Measurements from ENCODE around the gene RPRML.

DNA sequence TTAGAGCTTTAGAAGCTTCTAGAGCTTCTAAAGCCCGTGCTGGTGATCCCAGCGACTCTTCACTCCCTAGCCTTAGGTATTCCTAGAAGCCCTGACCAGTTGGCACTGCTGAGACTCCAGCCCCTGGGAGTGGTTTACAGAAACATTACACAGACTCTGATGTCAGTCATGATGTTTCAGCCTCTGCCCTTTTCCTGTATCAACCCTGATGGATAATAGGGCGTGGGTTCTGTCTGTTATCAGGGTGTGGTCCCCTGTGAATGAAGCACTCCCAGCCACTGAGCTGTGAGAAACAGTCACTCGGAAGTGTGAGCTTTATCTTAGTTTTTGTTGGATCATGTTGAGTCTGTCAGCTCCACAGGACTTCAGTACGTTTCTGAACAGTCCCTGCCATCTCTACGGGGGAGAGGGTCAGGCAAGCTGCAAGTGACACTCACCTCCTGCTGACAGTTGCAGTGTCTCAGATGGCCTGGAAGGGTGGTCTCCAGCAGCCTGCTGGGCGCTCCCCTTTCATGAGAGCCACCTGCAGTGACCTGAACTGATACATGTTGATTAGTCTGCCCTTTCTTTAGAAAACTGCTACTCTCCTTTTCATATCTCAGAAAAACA, 43.3 kb downstream of the RPRML start:
- TF ChIP-seq, protein P1, sequence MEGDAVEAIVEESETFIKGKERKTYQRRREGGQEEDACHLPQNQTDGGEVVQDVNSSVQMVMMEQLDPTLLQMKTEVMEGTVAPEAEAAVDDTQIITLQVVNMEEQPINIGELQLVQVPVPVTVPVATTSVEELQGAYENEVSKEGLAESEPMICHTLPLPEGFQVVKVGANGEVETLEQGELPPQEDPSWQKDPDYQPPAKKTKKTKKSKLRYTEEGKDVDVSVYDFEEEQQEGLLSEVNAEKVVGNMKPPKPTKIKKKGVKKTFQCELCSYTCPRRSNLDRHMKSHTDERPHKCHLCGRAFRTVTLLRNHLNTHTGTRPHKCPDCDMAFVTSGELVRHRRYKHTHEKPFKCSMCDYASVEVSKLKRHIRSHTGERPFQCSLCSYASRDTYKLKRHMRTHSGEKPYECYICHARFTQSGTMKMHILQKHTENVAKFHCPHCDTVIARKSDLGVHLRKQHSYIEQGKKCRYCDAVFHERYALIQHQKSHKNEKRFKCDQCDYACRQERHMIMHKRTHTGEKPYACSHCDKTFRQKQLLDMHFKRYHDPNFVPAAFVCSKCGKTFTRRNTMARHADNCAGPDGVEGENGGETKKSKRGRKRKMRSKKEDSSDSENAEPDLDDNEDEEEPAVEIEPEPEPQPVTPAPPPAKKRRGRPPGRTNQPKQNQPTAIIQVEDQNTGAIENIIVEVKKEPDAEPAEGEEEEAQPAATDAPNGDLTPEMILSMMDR (IDR thresholded peaks at IDR 0.05): no peak
- TF ChIP-seq ZNF317 (CRISPR knock-in tag; IDR thresholded peaks at IDR 0.05; ENCODE audit: borderline replicate concordance, low read depth) (no peak), MYBL2 (CRISPR knock-in tag; IDR thresholded peaks at IDR 0.05) (no peak), TEAD4 (CRISPR knock-in tag; IDR thresholded peaks at IDR 0.05) (no peak), NFE2L1 (CRISPR knock-in tag; IDR thresholded peaks at IDR 0.05) (no peak), RELA (CRISPR knock-in tag; IDR thresholded peaks at IDR 0.05; ENCODE audit: borderline replicate concordance) (no peak), CREB1 (CRISPR knock-in tag; IDR thresholded peaks at IDR 0.05) (no peak), ZNF121 (CRISPR knock-in tag; IDR thresholded peaks at IDR 0.05) (no peak), NR2C2 (CRISPR knock-in tag; IDR thresholded peaks at IDR 0.05) (no peak), RORB (CRISPR knock-in tag; IDR thresholded peaks at IDR 0.05) (no peak), TCF7 (CRISPR knock-in tag; IDR thresholded peaks at IDR 0.05; ENCODE audit: low read depth) (no peak)
- TF ChIP-seq, protein P2, sequence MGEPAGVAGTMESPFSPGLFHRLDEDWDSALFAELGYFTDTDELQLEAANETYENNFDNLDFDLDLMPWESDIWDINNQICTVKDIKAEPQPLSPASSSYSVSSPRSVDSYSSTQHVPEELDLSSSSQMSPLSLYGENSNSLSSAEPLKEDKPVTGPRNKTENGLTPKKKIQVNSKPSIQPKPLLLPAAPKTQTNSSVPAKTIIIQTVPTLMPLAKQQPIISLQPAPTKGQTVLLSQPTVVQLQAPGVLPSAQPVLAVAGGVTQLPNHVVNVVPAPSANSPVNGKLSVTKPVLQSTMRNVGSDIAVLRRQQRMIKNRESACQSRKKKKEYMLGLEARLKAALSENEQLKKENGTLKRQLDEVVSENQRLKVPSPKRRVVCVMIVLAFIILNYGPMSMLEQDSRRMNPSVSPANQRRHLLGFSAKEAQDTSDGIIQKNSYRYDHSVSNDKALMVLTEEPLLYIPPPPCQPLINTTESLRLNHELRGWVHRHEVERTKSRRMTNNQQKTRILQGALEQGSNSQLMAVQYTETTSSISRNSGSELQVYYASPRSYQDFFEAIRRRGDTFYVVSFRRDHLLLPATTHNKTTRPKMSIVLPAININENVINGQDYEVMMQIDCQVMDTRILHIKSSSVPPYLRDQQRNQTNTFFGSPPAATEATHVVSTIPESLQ (CRISPR knock-in tag; IDR thresholded peaks at IDR 0.05): no peak
- TF ChIP-seq, protein P3, sequence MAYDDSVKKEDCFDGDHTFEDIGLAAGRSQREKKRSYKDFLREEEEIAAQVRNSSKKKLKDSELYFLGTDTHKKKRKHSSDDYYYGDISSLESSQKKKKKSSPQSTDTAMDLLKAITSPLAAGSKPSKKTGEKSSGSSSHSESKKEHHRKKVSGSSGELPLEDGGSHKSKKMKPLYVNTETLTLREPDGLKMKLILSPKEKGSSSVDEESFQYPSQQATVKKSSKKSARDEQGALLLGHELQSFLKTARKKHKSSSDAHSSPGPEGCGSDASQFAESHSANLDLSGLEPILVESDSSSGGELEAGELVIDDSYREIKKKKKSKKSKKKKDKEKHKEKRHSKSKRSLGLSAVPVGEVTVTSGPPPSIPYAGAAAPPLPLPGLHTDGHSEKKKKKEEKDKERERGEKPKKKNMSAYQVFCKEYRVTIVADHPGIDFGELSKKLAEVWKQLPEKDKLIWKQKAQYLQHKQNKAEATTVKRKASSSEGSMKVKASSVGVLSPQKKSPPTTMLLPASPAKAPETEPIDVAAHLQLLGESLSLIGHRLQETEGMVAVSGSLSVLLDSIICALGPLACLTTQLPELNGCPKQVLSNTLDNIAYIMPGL (CRISPR knock-in tag; IDR thresholded peaks at IDR 0.05): no peak
- TF ChIP-seq, protein P4, sequence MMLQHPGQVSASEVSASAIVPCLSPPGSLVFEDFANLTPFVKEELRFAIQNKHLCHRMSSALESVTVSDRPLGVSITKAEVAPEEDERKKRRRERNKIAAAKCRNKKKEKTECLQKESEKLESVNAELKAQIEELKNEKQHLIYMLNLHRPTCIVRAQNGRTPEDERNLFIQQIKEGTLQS (CRISPR knock-in tag; conservative IDR thresholded peaks at IDR 0.05): no peak

All from WTC11 (cell line).